ENCODE results near the gene CFAP46. TPM values are rescaled to one million over a fixed set of nuclear protein-coding genes. Genes with fewer than 3 reads are reported as not detected.

CFAP46 gene
- total RNA-seq, 3 donors from 2014 or later, result 0.78 to 1.0 TPM; not detected in 1

DNA sequence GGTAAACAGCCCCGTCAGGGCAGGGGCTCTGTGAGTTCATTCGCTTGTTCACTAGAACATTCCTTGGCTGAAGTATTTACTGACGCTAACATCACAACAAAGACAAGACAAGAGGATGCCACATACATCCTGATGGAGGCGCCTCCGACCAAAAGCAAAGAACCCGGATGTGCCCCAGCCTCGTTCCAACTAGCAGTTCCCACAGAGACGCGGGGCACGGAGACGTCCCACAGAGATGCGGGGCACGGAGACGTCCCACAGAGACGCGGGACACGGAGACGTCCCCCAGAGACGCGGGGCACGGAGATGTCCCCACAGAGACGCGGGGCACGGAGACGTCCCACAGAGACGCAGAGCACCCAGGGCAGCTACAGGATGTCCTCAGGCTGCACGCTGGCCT lies 35.4 kb upstream of the CFAP46 start:
- no peak for TF ChIP-seq CTCF (IDR thresholded peaks at IDR 0.05)
- intact Hi-C loops (cut with DNase I, micrococcal nuclease), result no loop called here

GRCh38 chr10:132977076-132977475 lies 34.7 kb upstream of the CFAP46 start:
- Histone ChIP-seq H3K36me3 (ENCODE audit: low read depth) (no peaks in the 10 kb centered on the region), H3K4me3 (no peak overlapping the region), H3K4me1 (ENCODE audit: low read depth) (no peaks in the 10 kb centered on the region), H3K9me3 (no peaks in the 10 kb centered on the region)
- DNase-seq, result peak in 1 of 3 donors; percentile 33
- intact Hi-C loops (cut with DNase I, micrococcal nuclease), result no loop called here
- no peak for ATAC-seq
- no peak for TF ChIP-seq CTCF (IDR thresholded peaks at IDR 0.05)

More for the DNA sequence above, 35.4 kb upstream of the CFAP46 start:
- H3K9me3 ChIP-seq, result no peaks in the 10 kb centered on the region
- H3K4me1 ChIP-seq (ENCODE audit: low read depth), result no peaks in the 10 kb centered on the region
- ATAC-seq (no peak), DNase-seq (peak in 1 of 3 donors; percentile 27)
- no peak overlapping the region for H3K4me3 ChIP-seq
- no peaks in the 10 kb centered on the region for H3K36me3 ChIP-seq (ENCODE audit: low read depth)

DNA sequence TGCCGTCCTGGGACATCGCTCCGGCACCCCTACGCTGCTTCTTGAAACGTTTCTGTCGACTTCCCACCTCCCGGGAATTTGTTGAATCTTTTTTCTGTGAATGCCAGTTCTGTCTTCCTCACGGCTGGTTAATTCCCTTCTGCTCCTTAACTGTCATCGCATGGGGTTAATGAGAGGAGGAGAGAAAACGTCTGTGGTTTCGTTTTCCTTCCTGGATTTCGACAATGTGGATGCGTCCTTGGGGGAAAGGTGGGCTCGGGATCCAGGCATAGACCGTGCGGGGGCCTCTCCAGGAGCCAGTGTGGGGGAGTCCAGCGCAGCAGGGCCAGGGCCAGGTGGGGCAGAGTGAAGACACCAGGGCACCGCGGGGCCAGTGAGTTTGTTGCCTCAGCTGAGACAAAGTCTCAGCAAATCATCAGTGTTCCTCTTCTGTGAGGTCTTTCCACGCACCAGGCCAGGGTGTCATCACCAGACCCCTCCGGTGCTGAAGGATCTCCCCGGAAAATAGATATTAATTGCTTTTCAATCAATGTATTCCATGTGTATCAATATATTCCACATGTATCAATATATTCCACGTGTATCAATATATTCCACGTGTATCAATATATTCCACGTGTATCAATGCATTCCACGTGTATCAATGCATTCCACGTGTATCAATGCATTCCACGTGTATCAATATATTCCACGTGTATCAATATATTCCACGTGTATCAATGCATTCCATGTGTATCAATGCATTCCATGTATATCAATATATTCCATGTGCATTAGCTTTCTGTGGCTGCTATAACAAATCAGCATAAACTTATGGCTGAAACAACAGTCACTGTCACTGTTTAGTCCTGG lies 33.7 kb upstream of the CFAP46 start:
- intact Hi-C loops (cut with DNase I, micrococcal nuclease), result no loop called here
- ATAC-seq (no peak), DNase-seq (peak in 1 of 3 donors; percentile 14)
- Histone ChIP-seq H3K9me3 (no peaks in the 10 kb centered on the region), H3K4me3 (no peak overlapping the region), H3K4me1 (ENCODE audit: low read depth) (no peaks in the 10 kb centered on the region), H3K36me3 (ENCODE audit: low read depth) (no peaks in the 10 kb centered on the region)
- TF ChIP-seq CTCF (IDR thresholded peaks at IDR 0.05), result no peak

DNA sequence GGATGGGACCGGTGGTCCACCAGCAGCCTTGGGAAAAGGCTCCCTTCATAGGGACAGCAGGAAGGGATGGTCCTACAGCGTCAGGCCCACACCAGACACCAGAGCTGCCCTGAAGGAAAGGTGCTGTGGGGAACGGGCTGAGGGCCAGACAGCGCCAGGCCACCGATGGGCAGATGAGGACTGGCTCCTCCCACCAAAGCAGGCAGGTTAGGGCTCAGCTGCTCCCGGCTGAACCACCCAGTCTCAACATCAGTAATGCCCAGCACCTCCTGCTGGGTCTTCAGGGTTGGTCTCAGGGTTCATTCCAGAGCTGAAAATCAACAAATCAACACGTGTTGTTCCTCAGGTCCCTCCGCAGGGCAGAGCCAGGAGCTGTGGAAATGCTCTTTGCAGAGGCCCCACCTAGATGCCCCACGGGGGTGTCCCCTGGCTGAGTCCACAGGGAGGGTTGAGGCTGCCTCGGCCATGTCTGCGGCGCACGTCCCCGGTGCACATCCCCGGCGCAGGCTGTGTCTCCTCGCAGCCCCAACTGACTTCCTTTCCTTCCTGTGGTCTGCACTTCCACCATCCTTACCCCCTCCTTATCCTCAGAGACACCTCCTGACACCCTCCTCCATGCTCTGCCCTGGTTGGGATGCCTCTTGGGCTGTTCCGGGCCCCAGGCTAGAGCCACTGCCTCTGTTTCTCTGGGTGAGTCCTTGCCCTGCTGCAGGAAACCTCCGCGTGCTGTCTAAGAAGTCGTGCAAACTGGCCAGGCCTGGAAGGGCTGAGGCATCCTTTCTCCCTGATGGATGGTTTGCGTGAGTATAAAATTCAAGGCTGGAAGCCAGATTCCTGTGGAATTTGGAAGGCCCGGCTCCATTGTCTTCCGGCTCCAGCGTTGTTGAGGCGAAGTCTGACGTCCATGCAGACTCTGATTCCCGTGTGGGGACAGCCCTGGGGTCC lies 32.8 kb upstream of the CFAP46 start:
- no peaks in the 10 kb centered on the region for H3K9me3 ChIP-seq
- ATAC-seq (no peak), DNase-seq (peak in 1 of 3 donors; percentile 33)
- H3K36me3 ChIP-seq (ENCODE audit: low read depth), result no peaks in the 10 kb centered on the region
- intact Hi-C loops (cut with DNase I, micrococcal nuclease), result no loop called here
- no peak for TF ChIP-seq CTCF (IDR thresholded peaks at IDR 0.05)
- H3K4me3 ChIP-seq, result no peak overlapping the region
- no peaks in the 10 kb centered on the region for H3K4me1 ChIP-seq (ENCODE audit: low read depth)

DNA sequence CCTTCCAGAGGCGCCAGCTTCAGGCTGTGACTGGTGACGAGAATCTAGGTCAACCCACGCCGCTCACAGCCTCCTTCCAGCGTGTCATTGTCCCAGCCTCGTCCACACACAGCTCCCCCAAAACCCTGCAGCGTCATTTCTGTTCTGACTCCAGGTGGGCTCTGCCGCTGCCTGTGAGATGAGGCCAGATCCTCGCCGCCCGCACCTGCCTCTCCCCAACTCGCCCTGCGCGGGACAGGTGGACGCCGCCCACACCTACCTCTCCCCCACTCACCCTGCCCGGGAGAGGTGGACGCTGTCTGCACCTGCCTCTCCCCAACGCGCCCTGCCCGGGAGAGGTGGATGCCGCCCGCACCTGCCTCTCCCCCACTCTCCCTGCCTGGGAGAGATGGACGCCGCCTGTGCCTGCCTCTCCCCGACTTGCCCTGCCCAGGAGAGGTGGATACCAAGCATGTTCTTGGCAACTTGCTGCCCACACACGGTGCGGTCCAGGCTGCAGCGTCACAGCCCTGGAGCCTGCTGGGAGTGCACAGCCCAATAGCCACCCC lies 32.0 kb upstream of the CFAP46 start:
- TF ChIP-seq CTCF (IDR thresholded peaks at IDR 0.05), result no peak
- no peaks in the 10 kb centered on the region for H3K36me3 ChIP-seq (ENCODE audit: low read depth)
- H3K4me1 ChIP-seq (ENCODE audit: low read depth), result no peaks in the 10 kb centered on the region
- H3K9me3 ChIP-seq, result no peaks in the 10 kb centered on the region
- H3K4me3 ChIP-seq, result no peak overlapping the region
- DNase-seq, result peak in 1 of 3 donors; percentile 44
- ATAC-seq, result peak; percentile 27
- intact Hi-C loops (cut with DNase I, micrococcal nuclease), result no loop called here

All from mucosa of descending colon (tissue), 3 donors.